Measurements from ENCODE around the gene SLCO3A1.

DNA sequence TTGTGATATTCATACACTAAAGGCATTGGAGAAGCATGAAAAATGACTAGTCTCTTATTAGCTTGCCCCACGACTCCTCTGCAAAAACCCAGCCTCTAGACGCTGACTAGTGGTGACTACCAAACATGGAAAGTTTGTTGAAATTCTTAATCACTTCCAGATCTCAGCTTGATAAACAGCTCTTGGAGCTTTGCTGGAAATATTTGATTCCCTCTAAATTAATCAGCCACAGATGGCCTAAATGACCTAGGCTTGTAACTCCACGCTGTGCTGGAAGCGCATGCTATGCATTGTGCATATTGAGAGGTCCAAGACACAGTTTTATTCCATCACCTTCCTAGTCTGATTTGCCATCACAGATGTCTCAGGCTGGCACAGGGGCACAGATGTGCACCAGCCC is 295.5 kb downstream of the SLCO3A1 start:
- TF ChIP-seq EZH2phosphoT487 (IDR thresholded peaks at IDR 0.05; ENCODE audit: insufficient read depth, low read depth) (no peak), EZH2 (IDR thresholded peaks at IDR 0.05; ENCODE audit: insufficient read depth, poor library complexity, severe bottlenecking) (no peak)

Data from GM23248 (cell line).